HFFc6 (cell line): ENCODE results near the gene HOXB4. TPM values are rescaled to one million over a fixed set of nuclear protein-coding genes. Genes with fewer than 3 reads are reported as not detected.
A peak's percentile ranks its signal among the peaks of the same experiment; 100 is the strongest.

Experiments used
- DNase-seq: peaks from one replicate; pipeline ENCODE4 v3.0.0-alpha.2; 2018
- H3K27ac Mint-ChIP-seq: 2 replicates; pipeline ENCODE4 v1.8.0; 2020; ENCODE audit warnings: mild to moderate bottlenecking, mixed read lengths
- H3K27me3 Mint-ChIP-seq: 2 replicates; pipeline ENCODE4 v1.8.0; 2021; ENCODE audit warnings: mild to moderate bottlenecking, moderate library complexity, mixed read lengths; ENCODE audit not compliant: insufficient read depth
- H3K36me3 Mint-ChIP-seq: 2 replicates; pipeline ENCODE4 v1.8.0; 2021; ENCODE audit warnings: low read depth, mixed read lengths
- H3K4me1 Mint-ChIP-seq: 2 replicates; pipeline ENCODE4 v1.8.0; 2020; ENCODE audit warnings: low read depth, mixed read lengths
- H3K4me3 Mint-ChIP-seq: 2 replicates; pipeline ENCODE4 v1.8.0; 2020; ENCODE audit warnings: mild to moderate bottlenecking, moderate library complexity, mixed read lengths
- H3K9me3 Mint-ChIP-seq: 2 replicates; pipeline ENCODE4 v1.8.0; 2020; ENCODE audit warnings: mild to moderate bottlenecking, mixed read lengths
- total RNA-seq, 6 experiments: library from RNA; stranded (reverse); fragmentation: NEBNext Ultra II Directional; extraction: Animal tissue kit (Norgen Biotek cat#: 25700); gene quantifications; 2 replicates in 1 of 6; 3 replicates in 5 of 6; pipeline ENCODE4 v1.2.3, GENCODE V29; 2021
- TF ChIP-seq, protein P1 (sequence below): fragments of 200-600 bp; sonication (generic); IDR thresholded peaks from 2 replicates; pipeline ENCODE4 v1.5.0; 2021; ENCODE audit warnings: antibody characterized with exemption, mild to moderate bottlenecking

Gene HOXB4
- total RNA-seq, 6 experiments from 2014 or later: not detected

DNA sequence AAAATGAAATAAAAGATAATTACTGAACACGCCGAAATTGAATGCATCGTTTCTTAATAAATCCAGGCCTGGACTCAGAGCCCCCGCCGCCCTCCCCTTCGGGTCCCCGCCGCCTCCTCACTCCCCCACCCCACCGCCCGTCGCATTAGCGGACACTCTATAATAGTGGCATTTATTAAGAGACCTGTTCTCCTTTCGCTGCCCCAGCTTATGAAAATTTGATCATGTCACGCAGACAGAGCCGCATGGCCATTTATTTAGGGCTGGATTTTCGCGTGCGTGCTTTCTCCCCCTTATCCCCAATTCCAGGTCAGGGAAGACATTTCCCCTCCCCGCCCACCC is 27.0 kb downstream of the HOXB4 start:
- Mint-ChIP-seq H3K4me3 (no peak overlapping the region), H3K4me1 (no peaks in the 10 kb centered on the region), H3K27ac (no peak overlapping the region), H3K36me3 (no peaks in the 10 kb centered on the region), H3K27me3 (peaks cover 69% of the 10 kb centered on the region), H3K9me3 (no peaks in the 10 kb centered on the region)
- no peak for DNase-seq
- TF ChIP-seq, protein P1, sequence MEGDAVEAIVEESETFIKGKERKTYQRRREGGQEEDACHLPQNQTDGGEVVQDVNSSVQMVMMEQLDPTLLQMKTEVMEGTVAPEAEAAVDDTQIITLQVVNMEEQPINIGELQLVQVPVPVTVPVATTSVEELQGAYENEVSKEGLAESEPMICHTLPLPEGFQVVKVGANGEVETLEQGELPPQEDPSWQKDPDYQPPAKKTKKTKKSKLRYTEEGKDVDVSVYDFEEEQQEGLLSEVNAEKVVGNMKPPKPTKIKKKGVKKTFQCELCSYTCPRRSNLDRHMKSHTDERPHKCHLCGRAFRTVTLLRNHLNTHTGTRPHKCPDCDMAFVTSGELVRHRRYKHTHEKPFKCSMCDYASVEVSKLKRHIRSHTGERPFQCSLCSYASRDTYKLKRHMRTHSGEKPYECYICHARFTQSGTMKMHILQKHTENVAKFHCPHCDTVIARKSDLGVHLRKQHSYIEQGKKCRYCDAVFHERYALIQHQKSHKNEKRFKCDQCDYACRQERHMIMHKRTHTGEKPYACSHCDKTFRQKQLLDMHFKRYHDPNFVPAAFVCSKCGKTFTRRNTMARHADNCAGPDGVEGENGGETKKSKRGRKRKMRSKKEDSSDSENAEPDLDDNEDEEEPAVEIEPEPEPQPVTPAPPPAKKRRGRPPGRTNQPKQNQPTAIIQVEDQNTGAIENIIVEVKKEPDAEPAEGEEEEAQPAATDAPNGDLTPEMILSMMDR: no peak

DNA sequence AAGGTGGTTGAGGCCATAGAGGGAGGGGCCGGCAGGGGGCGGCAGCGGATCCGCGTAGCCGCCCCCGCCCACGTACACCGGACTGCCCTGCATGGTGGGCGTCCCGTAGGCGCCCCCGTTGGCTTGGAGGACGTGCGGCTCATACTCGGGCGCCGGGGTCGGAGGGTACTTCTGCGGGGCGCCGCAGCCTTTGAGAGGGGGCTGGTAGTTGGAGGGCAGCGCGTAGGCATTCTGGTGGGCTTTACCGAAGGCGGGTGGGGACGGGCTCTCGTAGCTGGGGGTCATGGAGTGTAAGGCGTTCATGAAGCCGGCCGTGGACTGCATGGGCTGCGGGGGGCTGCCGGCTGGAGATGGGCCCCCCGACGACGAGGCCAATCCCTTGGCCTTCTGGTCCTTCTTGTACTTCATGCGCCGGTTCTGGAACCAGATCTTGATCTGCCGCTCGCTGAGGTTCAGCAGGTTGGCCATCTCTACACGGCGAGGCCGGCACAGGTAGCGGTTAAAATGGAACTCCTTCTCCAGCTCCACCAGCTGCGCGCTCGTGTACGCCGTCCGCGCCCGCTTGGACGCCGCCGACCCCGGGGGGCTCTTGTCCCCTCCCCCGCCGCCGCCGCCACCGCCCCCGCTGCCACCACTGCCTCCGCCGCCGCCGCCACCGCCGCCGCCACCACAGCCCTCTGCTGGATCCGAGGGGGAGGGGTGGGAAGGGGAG is 27.5 kb downstream of the HOXB4 start:
- TF ChIP-seq, protein P1: peak; percentile 31; the same call in 1 of the 2 replicates
- H3K4me1 Mint-ChIP-seq: no peaks in the 10 kb centered on the region
- no peak overlapping the region for H3K4me3 Mint-ChIP-seq
- no peaks in the 10 kb centered on the region for H3K36me3 Mint-ChIP-seq
- no peak overlapping the region for H3K27ac Mint-ChIP-seq
- peaks cover 68% of the 10 kb centered on the region for H3K27me3 Mint-ChIP-seq
- no peaks in the 10 kb centered on the region for H3K9me3 Mint-ChIP-seq
- DNase-seq: no peak

DNA sequence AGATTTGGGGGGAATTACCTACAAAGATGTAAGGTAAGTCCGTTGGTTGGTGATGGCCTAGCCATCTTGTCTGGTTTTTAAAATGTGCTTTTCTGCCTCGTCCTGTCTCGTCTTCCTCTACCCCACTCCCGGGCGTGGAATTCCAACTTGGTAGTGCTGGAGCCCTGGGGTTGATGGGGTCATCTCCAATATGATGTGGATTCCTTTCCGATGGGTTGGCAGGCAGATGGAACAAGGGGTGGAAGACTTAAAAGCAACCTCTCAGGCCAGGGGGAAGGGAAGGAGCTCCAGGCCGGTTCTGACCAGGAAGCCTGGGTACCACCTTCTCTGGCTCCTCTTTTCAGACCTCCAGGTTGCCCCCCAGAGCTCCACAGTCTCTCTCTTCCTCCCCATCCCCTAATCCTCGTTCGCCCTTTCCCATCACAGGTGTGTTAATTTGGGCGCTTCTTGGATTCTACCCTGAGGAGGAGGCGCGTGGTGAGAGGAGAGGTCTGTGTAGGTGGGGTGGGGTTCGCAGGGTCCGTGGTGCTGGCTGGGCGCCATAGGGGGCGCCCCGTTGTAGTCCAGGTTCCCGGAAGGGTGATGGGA is 28.1 kb downstream of the HOXB4 start:
- Mint-ChIP-seq H3K4me1 (no peaks in the 10 kb centered on the region), H3K36me3 (no peaks in the 10 kb centered on the region), H3K4me3 (no peak overlapping the region), H3K27me3 (peaks cover 70% of the 10 kb centered on the region), H3K9me3 (no peaks in the 10 kb centered on the region), H3K27ac (no peak overlapping the region)
- TF ChIP-seq, protein P1: no peak
- no peak for DNase-seq

DNA sequence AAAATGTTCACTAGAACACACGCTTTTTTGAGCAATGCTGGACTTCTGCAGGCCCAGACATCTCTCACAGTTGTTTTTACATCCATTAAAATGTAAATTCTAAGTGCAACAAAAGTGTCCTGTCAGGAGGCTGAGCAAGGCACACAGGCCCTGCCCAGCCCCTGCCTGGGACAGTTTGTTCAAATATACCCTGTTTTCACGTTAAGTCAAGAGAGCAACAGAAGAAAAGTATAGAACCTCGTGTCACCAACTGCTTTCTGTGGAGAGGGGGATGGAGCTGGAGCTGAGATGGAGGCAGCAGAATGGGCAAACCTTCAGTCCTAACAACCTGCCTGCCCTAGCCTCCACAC is 28.9 kb downstream of the HOXB4 start:
- H3K27ac Mint-ChIP-seq: no peak overlapping the region
- H3K4me1 Mint-ChIP-seq: no peaks in the 10 kb centered on the region
- H3K9me3 Mint-ChIP-seq: no peaks in the 10 kb centered on the region
- DNase-seq: no peak
- H3K36me3 Mint-ChIP-seq: no peaks in the 10 kb centered on the region
- H3K4me3 Mint-ChIP-seq: no peak overlapping the region
- TF ChIP-seq, protein P1: no peak
- H3K27me3 Mint-ChIP-seq: peaks cover 66% of the 10 kb centered on the region

DNA sequence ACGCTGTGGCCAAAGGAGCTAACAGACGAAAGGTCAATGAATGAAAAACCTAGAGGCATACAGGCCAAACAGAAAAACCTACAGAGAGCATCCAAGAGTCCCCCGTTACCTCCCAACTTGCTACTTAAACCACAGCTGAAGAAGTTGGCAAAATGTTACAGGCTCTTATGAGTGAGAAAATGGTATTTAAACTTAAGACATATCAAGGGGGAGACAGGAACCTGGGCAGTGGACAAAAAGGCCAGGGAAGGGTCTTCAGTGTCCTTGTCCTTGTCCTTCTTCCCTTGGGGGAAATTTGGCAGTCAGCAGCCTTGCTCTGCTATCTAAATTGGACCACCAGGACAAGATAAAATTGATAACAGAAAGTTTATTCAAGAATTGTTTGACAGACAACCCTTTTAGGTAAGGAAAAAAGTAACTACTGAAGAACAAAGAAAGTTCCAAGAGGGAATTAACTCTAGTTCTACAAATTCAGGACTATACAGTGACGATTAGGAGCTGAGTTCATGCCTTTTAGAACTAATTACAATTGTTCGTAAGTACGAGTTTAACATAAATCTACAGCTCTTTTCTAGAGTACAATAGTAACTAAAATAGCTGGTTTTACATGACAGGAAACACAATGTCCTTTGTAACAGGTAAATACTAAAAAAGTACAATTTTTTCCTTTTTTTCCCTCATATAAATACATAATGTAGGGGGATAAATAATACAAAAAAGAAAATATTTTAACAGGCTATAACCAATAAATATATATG is 29.4 kb downstream of the HOXB4 start:
- Mint-ChIP-seq H3K9me3 (no peaks in the 10 kb centered on the region), H3K4me1 (no peaks in the 10 kb centered on the region), H3K36me3 (no peaks in the 10 kb centered on the region), H3K4me3 (no peak overlapping the region), H3K27ac (no peak overlapping the region), H3K27me3 (peaks cover 66% of the 10 kb centered on the region)
- TF ChIP-seq, protein P1: no peak
- no peak for DNase-seq
